NOMO-1 treated with dmso at 0.1 percent for 144 hours (cell line): ENCODE measurements around the gene RALY.

Source experiments
- DNase-seq: peaks from one replicate; lab custom pipeline; 2025; ENCODE audit not compliant: unreplicated experiment; lab: John Stamatoyannopoulos, UW

The RALY gene

DNA sequence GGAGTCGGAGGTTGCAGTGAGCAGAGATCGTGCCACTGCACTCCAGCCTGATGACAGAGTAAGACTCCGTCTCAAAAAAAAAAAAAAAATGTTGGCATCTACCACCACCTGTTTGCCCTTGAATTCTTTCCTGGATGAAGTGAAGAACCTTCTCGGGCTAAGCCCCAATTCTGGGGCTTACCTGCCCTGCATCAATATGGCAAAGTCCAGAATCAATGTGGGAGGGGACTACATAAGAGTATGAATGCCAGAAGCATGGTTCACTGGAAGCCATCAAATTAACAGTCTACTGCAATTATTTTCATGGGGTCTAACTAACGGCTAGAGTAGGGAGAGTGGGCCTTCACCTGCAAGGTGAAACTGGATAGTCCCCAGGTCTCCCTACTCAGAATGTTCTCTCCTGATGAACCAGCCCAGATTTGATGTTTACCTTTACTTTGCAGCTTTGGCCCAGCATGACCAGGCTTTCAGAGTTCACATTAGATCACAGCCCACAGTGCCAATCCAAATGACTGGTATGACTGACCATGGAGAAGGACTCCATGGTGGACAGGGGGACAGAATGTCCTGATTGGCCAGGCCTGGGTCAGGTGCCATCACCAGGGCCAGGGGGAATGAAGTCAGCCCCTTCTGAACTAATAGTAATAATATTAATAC is 7.0 kb upstream of the RALY start:
- no peak for DNase-seq

DNA sequence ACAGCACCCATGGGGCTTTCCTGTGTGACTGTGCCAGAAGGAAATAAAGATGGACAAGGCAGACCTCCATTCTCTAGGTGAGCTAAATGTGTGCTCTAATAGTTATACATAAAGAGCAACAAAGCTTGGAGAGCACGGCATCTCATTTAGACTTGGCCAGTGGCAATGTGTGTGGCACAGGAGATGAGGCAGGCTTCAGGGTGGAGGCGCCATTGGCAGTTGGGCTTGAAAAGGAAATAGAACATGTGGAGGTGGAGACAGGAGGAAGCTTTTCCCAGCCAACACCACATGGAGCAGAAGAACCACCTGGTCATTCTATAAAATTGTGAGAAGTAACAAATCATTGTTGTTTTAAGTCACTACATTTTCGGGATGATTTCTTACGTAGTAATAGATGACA is 3.6 kb upstream of the RALY start:
- DNase-seq, result no peak

- DNase-seq, result no peak
Observed at GRCh38 chr20:33991502-33991901, 2.2 kb upstream of the RALY start.

DNA sequence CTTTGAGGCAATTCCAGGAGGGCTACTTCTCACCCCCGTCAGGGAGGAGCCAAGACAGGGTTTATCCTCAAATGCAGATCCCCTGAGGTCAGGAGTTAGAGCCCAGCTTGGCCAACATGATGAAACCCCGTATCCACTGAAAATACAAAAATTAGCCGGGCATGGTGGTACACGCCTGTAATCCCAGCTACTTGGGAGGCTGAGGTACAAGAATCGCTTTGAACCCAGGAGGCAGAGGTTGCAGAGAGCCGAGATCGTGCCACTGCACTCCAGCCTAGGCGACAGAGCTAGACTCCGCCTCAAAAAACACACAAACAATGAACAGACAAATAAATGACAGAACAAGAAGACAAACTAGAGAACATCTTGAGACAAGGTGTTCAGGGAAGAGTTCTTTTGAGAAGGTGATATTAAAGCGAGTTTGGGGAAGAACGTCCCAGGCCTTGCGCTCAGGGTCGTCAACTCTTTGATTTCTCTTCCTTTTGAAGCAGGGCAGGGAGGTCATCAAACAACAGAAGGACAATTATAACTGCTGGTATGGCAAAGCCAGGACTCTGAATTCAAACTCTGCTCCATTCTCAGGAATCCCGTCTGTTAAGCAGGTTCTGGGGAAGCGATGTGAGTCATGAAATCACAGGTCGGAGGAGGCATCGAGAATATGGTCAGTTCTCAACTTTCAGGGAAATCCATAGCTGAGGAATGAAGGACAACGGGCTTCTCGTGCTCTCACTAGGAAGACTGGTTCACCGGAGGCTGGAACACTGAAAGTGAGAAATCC is 1.4 kb upstream of the RALY start:
- DNase-seq, result no peak

DNA sequence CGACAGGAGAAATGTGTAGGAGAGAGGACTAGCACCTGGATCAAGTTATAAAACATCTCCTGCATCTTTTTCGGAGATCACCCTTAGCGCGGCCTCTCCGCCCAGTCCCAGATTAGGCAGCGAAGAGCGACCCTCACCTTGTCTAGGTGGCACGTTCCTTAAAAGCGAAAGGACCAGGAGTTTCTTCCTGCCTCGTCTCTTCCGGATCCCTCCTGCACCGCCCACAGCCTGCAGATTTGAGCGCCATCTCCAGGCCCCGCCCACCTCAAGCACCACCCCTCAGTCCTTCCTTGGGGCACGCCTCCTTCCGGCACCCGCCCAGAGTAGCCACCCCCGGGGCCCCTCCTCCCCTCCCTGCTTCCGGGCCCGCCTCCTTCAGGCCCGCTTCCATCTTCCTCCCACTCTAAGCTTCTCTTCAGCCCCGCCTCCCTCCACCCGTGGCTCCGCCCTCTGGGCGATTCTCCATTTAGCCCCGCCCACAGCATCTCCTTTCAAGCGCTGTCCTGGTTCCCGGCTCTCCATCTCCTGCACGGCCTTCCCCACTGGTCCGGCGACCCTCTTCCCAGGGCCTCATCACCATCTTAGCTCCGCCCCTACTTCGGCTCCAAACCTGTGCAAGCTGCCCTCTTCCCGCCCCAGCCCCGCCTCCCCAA is 662 bp upstream of the RALY start:
- DNase-seq, result peak; percentile 99

DNA sequence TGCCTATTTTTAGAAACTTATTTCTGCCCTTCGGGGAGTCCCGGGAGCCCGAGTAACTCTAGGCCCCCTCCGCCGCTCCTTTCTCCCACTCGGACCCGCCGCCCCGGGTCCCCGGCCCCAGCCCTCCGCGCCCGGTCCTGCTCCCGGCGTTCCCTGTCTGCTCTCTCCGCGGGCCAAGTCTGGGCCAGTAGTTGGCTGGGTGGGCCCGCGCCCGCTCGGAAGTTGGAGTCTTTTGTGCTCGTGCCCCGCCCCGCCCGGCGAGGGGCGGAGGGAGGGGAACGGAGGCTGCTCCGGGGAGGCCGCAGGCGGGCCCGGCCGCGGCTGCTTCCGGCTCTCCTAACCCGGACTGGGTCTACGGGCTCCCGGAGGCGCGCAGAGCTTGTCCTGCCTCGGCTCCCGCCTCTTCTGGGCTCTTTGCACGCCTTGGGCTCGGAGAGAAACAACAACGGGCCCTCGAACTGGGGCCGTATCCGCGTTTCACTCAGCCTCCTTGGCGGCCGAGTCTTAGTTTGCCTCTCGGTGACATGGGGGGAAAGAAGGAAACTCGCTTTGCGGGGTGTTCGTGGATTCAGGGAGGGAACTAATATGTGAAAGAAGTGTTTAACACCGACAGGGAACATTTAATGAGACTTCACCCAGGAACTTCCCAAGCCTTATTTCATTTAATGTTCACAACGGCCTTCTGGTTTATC is 657 bp downstream of the RALY start:
- peak; percentile 55 for DNase-seq

GRCh38 chr20:33995053-33995831 is 1.5 kb downstream of the RALY start:
- DNase-seq, result no peak

GRCh38 chr20:33999025-33999649 is 5.4 kb downstream of the RALY start:
- no peak for DNase-seq

GRCh38 chr20:34001378-34001777 is 7.7 kb downstream of the RALY start:
- no peak for DNase-seq

- no peak for DNase-seq
Observed at GRCh38 chr20:34004227-34004626, 10.5 kb downstream of the RALY start.

DNA sequence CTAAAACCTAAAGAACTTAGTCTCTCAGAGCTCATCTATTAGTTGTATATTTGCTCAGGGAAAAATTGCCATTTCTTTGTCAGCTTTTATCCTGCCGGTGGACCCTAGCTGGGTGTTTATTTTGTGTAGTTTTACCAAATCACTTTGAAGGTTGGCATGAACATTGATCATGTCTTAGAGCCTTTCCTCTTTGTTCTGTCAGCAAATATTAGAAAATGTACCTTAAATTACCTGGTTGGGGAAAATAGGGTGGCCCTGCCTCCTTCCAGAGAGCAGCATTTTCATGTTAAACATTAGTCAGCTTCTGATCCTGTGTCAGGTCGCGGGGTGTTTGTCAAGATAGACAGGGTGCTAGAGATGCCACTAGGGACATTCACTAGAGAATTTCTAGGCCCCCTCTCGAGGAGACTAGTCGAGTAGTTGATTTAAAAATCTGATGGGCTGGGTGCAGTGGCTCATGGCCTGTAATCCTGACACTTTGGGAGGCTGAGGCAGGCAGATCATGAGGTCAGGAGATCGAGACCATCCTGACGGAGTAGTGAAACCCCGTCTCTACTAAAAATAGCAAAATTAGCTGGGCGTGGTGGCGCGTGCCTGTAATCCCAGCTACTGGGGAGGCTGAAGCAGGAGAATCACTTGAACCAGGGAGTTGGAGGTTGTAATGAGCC is 11.2 kb downstream of the RALY start:
- no peak for DNase-seq

GRCh38 chr20:34006619-34007018 is 12.9 kb downstream of the RALY start:
- DNase-seq, result no peak

GRCh38 chr20:34008477-34008876 is 14.8 kb downstream of the RALY start:
- no peak for DNase-seq

DNA sequence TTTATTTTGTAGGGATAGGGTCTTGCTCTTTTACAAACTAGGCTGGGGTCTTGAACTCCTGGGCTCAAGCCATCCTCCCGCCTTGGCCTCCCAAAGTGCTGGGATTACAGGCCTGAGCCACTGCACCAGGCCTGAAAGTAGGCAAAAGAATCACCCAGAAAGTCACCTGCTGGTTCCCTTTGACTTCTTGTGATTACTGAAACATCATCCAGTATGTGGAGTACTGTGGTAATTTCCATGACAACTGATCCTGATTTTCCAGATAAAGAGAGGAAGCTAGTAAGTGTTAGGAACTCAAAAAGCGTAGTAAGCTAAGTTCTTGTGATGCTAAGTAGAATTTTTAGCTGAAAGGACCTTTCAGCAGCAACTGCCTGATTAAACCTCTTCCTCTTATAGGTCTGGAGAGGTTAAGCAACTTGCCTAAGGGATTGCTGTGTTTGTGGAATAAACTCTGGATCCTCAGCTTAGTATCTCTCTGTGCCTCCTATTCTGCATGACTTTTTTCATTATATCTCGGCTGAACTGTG is 16.8 kb downstream of the RALY start:
- no peak for DNase-seq

DNA sequence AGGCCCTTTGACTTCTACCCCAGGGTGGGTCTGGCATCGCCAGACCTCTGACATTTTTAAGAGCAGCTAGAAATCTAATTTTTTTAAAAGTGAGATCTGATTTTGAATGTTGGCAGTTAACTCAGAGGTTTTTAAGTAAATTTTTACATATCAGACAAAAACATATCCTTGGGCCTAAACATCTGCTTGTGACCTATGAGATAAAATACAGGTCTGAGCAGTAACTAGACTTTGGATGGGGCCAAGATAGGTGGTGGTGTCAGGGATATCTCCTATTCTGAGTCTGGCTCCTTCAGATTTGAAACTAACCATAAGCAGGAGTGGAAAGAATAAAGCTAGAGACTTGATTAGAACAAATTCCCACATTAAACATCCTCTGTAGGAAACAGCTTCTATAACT is 17.6 kb downstream of the RALY start:
- no peak for DNase-seq

DNA sequence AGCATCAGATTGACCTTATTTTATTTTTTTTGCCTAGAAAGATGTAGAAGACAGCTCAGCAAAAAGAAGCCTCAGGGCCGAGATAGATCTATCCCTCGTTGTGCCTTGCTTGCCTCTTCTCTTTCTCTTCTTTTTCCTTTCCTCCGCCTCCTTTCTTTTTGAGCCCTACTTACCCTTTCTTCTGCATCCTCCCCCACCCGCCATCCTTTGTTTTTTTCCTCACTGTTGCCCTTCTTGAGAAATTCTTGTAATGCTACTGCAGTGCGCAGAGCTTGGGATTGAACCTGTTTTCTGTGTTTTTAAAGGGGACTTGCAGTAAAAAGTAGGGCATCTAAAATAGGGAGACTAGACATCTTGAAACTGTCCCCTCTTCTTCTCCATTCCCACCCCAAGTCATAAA is 18.6 kb downstream of the RALY start:
- no peak for DNase-seq

GRCh38 chr20:34012735-34013134 is 19.0 kb downstream of the RALY start:
- DNase-seq, result no peak

DNA sequence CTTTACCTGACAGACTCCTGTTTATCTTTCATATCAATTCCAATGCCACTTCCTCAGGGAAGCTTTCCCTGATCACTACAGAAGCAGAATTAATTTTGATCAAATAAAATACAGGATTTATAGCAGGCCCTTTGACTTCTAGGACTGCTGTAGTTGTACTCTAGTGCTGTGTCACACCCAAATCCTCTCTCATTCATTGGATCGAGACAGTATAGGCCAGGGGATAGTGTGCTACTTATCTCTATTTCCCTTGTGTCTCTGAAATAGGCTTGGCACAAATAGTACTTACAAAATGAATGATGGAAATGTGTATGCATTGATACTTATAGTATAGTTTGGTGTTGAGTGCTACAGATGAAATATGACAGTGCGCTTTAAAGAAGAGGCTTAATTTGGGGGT is 19.8 kb downstream of the RALY start:
- DNase-seq, result no peak

DNA sequence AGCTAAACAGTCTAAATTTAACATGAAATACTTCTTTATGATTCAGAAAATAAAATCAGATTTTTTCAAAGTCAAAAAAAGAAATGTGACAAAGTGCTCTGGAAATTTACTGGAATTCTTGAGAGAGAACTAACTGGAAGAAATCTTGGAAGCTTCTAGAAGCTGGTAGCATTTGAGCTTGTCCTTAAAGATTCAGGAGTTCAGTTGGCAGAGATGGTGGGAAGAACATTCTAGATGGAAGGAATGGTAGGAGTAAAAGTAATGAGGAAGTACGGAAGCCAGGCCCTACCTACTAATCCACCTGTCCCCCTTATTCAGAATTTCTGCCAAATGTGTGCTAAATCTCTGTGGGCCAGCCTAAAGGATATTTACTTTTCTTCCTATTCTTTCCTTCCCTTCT is 21.2 kb downstream of the RALY start:
- DNase-seq, result no peak
